Suprapubic skin (tissue), 4 donors: ENCODE measurements around the gene SLC16A3. TPM values are rescaled to one million over a fixed set of nuclear protein-coding genes. Genes with fewer than 3 reads are reported as not detected.
A peak's percentile ranks its signal among the peaks of the same experiment; 100 is the strongest.

Experiments used
- DNase-seq, 2 donors: peaks; one replicate each; pipeline ENCODE4 v3.0.0-alpha.2; 2019; ENCODE audit warnings: low spot score in 2 of 2
- H3K27ac ChIP-seq: fragments of 200-600 bp; sonication (generic); one replicate; pipeline ENCODE4 v1.5.1; 2019
- H3K27me3 ChIP-seq: fragments of 200-600 bp; sonication (generic); one replicate; pipeline ENCODE4 v1.5.1; 2019
- H3K36me3 ChIP-seq: fragments of 200-600 bp; sonication (generic); one replicate; pipeline ENCODE4 v1.5.1; 2019
- H3K4me1 ChIP-seq: fragments of 200-600 bp; sonication (generic); one replicate; pipeline ENCODE4 v1.5.1; 2019
- H3K4me3 ChIP-seq: fragments of 200-600 bp; sonication (generic); one replicate; pipeline ENCODE4 v1.5.1; 2019; ENCODE audit warnings: mild to moderate bottlenecking
- H3K9me3 ChIP-seq: fragments of 200-600 bp; sonication (generic); one replicate; pipeline ENCODE4 v1.5.1; 2019
- EP300 ChIP-seq: sonication (generic); formaldehyde crosslinking; IDR thresholded peaks from one replicate; pipeline ENCODE4 v1.6.1; 2017; ENCODE audit warnings: antibody characterized with exemption
- POLR2A ChIP-seq, 2 donors: fragments of 450-650 bp; IDR thresholded peaks; one replicate each; pipeline ENCODE4 v1.6.1; 2017; ENCODE audit warnings: antibody characterized with exemption in 2 of 2, mild to moderate bottlenecking in 2 of 2, moderate library complexity in 2 of 2
- POLR2AphosphoS5 ChIP-seq, 3 donors: sonication (generic); formaldehyde crosslinking; IDR thresholded peaks; one replicate each; pipeline ENCODE4 v1.6.1; 2017; ENCODE audit warnings: antibody characterized with exemption in 3 of 3
- WGBS: methylation state at CpG from one replicate; pipeline ENCODE4 v1.1.5; 2018; 5-methylcytosine and 5-hydroxymethylcytosine counted together
- total RNA-seq, 4 donors: library from RNA; depleted of rRNA; stranded (reverse); fragments of >200 nt; gene quantifications; one replicate each; pipeline ENCODE4 v1.1.0, GENCODE V29; 2016
- TF ChIP-seq, protein P1 (sequence below), 2 donors: fragments of 200-600 bp in 1 of 2; fragments of 450-650 bp in 1 of 2; sonication (generic) in 1 of 2; IDR thresholded peaks; one replicate each; pipeline ENCODE4 v1.5.1; 2016 to 2019; ENCODE audit warnings: antibody characterized with exemption in 2 of 2, mild to moderate bottlenecking in 1 of 2, moderate library complexity in 1 of 2

Gene SLC16A3
- total RNA-seq, 4 donors from 2014 or later = 3.6 to 7.6 (median 4.5) TPM

DNA sequence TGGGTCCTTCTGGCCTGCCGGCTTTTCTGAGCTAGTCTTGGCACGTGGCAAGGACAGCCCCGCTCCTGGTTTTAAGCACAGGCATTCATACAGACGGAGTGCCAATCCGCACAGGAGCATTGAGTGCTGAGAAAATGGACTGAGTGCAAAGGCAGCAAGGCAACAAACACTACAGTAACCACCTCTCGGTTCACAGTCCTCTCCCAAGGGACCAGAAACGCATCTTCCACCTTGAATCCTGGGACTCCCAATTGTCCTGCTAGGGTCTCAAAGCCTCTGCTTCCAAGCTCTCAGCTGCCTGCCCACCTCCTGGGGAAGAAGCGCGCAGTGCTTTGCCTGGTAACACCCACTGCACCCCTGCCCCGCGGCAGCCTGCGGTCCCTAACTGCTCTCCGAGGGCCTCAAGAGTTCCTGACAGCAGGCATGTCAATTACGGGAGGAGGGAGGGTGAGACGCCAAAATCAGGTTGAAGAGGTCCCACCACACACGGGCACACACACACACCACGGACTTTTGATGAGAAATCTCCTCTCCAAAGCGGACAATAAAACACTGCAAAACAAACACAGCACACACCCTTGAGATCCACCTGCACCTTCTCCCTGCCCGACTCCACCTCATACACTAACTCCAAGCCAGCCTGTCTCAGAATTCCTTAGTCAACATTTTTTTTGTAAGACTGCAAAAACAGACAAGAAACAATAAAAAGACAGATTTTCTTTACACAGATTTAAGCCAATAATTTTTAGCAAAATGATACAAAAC lies 15.0 kb downstream of the SLC16A3 start:
- H3K27ac ChIP-seq = no peak overlapping the region
- no peak overlapping the region for H3K4me3 ChIP-seq
- H3K27me3 ChIP-seq = no peaks in the 10 kb centered on the region
- H3K9me3 ChIP-seq = no peaks in the 10 kb centered on the region
- H3K4me1 ChIP-seq = peaks cover 80% of the 10 kb centered on the region
- TF ChIP-seq POLR2A (IDR thresholded peaks at IDR 0.05) (no peak), EP300 (no peak), POLR2AphosphoS5 (IDR thresholded peaks at IDR 0.05) (no peak)
- TF ChIP-seq, protein P1, sequence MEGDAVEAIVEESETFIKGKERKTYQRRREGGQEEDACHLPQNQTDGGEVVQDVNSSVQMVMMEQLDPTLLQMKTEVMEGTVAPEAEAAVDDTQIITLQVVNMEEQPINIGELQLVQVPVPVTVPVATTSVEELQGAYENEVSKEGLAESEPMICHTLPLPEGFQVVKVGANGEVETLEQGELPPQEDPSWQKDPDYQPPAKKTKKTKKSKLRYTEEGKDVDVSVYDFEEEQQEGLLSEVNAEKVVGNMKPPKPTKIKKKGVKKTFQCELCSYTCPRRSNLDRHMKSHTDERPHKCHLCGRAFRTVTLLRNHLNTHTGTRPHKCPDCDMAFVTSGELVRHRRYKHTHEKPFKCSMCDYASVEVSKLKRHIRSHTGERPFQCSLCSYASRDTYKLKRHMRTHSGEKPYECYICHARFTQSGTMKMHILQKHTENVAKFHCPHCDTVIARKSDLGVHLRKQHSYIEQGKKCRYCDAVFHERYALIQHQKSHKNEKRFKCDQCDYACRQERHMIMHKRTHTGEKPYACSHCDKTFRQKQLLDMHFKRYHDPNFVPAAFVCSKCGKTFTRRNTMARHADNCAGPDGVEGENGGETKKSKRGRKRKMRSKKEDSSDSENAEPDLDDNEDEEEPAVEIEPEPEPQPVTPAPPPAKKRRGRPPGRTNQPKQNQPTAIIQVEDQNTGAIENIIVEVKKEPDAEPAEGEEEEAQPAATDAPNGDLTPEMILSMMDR (IDR thresholded peaks at IDR 0.05) = no peak
- H3K36me3 ChIP-seq = peaks cover 63% of the 10 kb centered on the region
- no peak for DNase-seq
- 92% methylated on average over 13 of the region's 19 CpGs for WGBS

DNA sequence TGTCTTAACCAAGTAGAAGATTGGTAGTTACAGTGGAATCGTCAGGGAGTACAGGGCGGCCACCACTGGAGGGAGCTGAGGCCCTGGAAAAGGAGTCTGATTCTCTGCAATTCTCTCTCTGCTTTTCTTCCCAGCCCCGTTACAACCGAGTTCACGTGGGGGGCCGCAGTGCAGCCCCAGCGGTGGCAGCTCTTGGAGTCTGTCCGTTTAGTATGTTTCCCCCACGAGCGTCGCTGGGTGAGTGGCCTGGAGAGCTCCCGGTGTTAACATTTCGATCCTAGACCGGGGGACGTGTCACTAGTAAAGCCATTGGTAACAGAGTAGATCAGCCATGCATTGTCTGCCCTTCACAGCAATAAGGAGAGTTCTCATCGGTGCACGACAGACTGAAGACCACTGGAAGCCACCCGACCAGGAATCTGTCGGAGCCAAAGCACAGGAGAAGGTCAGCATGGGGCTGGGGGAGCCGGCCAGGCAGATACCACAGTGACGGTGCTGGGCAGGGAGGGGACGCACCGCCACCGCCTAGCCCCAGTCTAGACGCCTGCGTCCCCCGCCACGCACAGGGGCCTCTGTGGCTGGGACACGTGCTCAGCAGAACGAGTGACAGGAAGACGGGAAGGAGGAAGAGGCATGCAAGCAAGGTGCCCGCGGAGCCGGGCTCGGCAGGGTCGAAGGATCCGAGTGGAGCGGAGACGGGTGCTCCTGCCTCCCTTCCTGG lies 15.7 kb downstream of the SLC16A3 start:
- DNase-seq = no peak
- peaks cover 68% of the 10 kb centered on the region for H3K36me3 ChIP-seq
- 83% methylated on average over 39 of the region's 39 CpGs for WGBS
- no peak overlapping the region for H3K4me3 ChIP-seq
- peaks cover 73% of the 10 kb centered on the region for H3K4me1 ChIP-seq
- H3K9me3 ChIP-seq = no peaks in the 10 kb centered on the region
- no peaks in the 10 kb centered on the region for H3K27me3 ChIP-seq
- no peak overlapping the region for H3K27ac ChIP-seq
- TF ChIP-seq, protein P1 (IDR thresholded peaks at IDR 0.05) = peak; percentile 28 to 55
- TF ChIP-seq POLR2AphosphoS5 (IDR thresholded peaks at IDR 0.05) = no peak

DNA sequence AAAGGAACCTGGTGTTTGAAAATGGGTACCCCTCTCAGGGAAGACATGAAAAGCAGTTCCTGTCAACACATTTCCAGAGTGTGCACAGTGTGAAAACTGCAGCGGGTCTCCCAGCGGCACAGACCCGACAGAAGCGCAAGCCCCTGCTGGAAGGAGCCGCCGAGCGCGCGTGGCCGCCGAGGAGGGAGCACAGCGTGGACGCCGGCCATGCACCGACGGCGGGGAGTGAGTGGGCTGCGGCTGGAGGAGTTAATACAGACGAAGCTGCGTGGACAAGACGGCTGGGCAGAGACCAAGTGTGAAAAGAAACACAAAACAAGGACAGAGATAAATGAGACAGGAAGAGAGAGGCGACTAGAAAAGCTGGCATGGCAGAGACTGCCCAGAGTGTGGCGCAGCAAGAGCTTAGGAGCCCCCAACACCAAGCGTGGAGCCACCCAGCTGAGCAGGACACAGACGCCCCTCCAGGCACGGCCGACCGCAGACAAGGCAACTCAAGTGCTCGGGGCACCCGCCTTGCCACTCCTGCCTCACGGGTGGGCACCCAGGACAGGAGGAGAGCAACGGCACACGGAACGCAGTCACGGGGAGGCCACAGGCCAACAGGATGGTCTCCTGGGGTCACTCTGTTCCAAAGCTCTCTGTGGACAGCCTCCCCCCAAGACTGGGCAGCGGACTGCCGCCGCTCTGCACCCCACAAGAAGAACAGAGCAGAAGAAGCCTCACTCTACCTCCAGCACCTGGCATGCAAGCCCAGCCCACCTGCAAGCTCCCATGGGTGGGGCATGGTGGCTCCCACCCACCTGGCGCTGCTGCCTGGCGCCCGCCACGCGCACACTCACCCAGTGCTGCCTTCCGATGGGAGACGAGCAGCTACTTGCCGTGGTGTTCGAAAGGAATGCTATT lies 16.5 kb downstream of the SLC16A3 start:
- Histone ChIP-seq H3K36me3 (peaks cover 74% of the 10 kb centered on the region), H3K4me1 (peaks cover 64% of the 10 kb centered on the region), H3K27me3 (no peaks in the 10 kb centered on the region), H3K27ac (peak overlapping the region; percentile 74), H3K4me3 (no peak overlapping the region), H3K9me3 (no peaks in the 10 kb centered on the region)
- no peak for DNase-seq
- 85% methylated on average over 31 of the region's 47 CpGs for WGBS
- TF ChIP-seq POLR2A (IDR thresholded peaks at IDR 0.05) (no peak), EP300 (no peak), POLR2AphosphoS5 (IDR thresholded peaks at IDR 0.05) (no peak)
- TF ChIP-seq, protein P1 (IDR thresholded peaks at IDR 0.05) = no peak

DNA sequence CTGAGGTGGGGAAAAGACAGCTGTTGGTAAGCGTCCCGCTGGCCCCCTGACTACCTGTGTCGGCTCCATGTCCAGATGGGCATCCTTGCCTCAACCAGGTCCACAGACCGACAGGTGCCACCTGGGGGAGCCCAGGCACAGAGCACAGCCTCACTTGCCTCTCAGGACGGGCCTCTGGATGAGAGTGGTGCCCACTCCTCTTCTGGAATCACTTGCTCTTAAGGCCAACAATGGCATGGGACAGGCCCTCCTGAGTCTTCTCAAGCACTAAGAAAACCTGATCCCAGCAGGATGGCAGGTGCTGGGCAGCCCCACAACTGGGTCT lies 17.2 kb downstream of the SLC16A3 start:
- Histone ChIP-seq H3K27me3 (no peaks in the 10 kb centered on the region), H3K4me1 (peaks cover 58% of the 10 kb centered on the region), H3K9me3 (no peaks in the 10 kb centered on the region), H3K36me3 (peaks cover 80% of the 10 kb centered on the region), H3K4me3 (no peak overlapping the region), H3K27ac (peak overlapping the region; percentile 74)
- TF ChIP-seq POLR2A (IDR thresholded peaks at IDR 0.05) (no peak), POLR2AphosphoS5 (IDR thresholded peaks at IDR 0.05) (no peak), EP300 (no peak)
- TF ChIP-seq, protein P1 (IDR thresholded peaks at IDR 0.05) = no peak
- WGBS = 50% methylated on average over 2 of the region's 5 CpGs
- DNase-seq = no peak
